ENCODE measurements around the gene PRRT2.
"Not testable (repeated sequence)": the region's sequence is repeated elsewhere in the genome, so short reads cannot be mapped to it uniquely, and the experiment has no call there.

Gene PRRT2

GRCh38 chr16:29790949-29791844 is 20.8 kb upstream of the PRRT2 start:
- DNase-seq: no peak

- no peak for DNase-seq
Observed at GRCh38 chr16:29791845-29792807, 19.9 kb upstream of the PRRT2 start.

- not testable (repeated sequence) for DNase-seq
Observed at GRCh38 chr16:29793153-29793552, 18.8 kb upstream of the PRRT2 start.

- no peak for DNase-seq
Observed at GRCh38 chr16:29794231-29794710, 17.7 kb upstream of the PRRT2 start.

- no peak for DNase-seq
Observed at GRCh38 chr16:29802416-29802935, 9.5 kb upstream of the PRRT2 start.

- DNase-seq: no peak
Observed at GRCh38 chr16:29804020-29804419, 8.0 kb upstream of the PRRT2 start.

- no peak for DNase-seq
Observed at GRCh38 chr16:29804455-29805231, 7.3 kb upstream of the PRRT2 start.

- peak; percentile 82 for DNase-seq
Observed at GRCh38 chr16:29805232-29806098, 6.5 kb upstream of the PRRT2 start.

GRCh38 chr16:29806099-29806579 is 5.9 kb upstream of the PRRT2 start, which contains the start of gene MAZ:
MAZ (plus strand) TSS chr16:29806529; CDS start chr16:29806702, 173 bp downstream.
- peak; percentile 78 for DNase-seq

GRCh38 chr16:29806641-29807425 is 5.2 kb upstream of the PRRT2 start:
- no peak for DNase-seq

- DNase-seq: peak; percentile 40
Observed at GRCh38 chr16:29807426-29808218, 4.4 kb upstream of the PRRT2 start.

- no peak for DNase-seq
Observed at GRCh38 chr16:29808219-29808900, 3.6 kb upstream of the PRRT2 start.

GRCh38 chr16:29809031-29809747 is 2.8 kb upstream of the PRRT2 start:
- no peak for DNase-seq

GRCh38 chr16:29809850-29810698 is 1.9 kb upstream of the PRRT2 start:
- DNase-seq: no peak

GRCh38 chr16:29810699-29811169 is 1.3 kb upstream of the PRRT2 start:
- no peak for DNase-seq

GRCh38 chr16:29811170-29811895 is 660 bp upstream of the PRRT2 start:
- DNase-seq: peak; percentile 50
